Keratinocyte (primary cell): ENCODE results near the gene CCT6B.

ENCODE experiments used
- EZH2 ChIP-seq: IDR thresholded peaks from one replicate; pipeline ENCODE4 v1.6.1; 2012; ENCODE audit warnings: inconsistent platforms, mild to moderate bottlenecking, low read length, moderate library complexity
- TF ChIP-seq, protein P1 (sequence below), 3 experiments: IDR thresholded peaks in 1 of 3; conservative IDR thresholded peaks in 1 of 3; optimal IDR thresholded peaks in 1 of 3; 2 replicates in 2 of 3; 3 replicates in 1 of 3; pipeline versions ENCODE3 to v1.5.1; 2011; ENCODE audit warnings: low read length in 3 of 3, mild to moderate bottlenecking in 3 of 3, moderate library complexity in 2 of 3, control low read depth in 1 of 3, inconsistent platforms in 1 of 3; ENCODE audit not compliant: insufficient read depth in 2 of 3; ENCODE audit errors: extremely low read depth in 1 of 3

DNA sequence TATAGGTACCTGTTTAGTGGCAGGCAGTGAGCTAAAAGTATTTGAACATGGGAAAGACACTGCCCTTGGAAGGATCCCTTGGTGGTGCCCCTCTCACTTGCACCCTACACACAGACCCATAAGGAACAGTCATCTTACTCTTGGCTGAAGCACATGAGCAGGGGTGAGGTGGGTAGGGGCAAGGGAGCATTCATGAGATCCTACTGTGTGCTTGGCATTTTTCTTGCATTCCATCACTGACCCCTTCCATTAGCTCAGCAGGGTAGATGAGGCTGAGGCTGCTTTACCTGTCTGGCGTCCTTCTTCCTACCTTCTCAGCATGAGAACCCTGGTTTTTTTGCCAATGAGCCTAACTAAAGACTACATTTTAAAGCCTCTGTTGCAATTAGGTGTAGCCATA is 48.3 kb downstream of the CCT6B start:
- TF ChIP-seq, protein P1, sequence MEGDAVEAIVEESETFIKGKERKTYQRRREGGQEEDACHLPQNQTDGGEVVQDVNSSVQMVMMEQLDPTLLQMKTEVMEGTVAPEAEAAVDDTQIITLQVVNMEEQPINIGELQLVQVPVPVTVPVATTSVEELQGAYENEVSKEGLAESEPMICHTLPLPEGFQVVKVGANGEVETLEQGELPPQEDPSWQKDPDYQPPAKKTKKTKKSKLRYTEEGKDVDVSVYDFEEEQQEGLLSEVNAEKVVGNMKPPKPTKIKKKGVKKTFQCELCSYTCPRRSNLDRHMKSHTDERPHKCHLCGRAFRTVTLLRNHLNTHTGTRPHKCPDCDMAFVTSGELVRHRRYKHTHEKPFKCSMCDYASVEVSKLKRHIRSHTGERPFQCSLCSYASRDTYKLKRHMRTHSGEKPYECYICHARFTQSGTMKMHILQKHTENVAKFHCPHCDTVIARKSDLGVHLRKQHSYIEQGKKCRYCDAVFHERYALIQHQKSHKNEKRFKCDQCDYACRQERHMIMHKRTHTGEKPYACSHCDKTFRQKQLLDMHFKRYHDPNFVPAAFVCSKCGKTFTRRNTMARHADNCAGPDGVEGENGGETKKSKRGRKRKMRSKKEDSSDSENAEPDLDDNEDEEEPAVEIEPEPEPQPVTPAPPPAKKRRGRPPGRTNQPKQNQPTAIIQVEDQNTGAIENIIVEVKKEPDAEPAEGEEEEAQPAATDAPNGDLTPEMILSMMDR (optimal IDR thresholded peaks at IDR 0.05 in 1 of 3, IDR thresholded peaks at IDR 0.05 in 1 of 3, conservative IDR thresholded peaks at IDR 0.05 in 1 of 3; ENCODE audit: extremely low read depth in 1 of 3, insufficient read depth in 2 of 3, low read length in 3 of 3) = no peak
- TF ChIP-seq EZH2 = no peak
